Measurements from ENCODE around the gene HYLS1.

GRCh38 chr11:125903711-125904659, 16.5 kb downstream of the HYLS1 start, which contains the start of gene DDX25:
- TF ChIP-seq CTCF (conservative IDR thresholded peaks at IDR 0.05) (no peak), EZH2 (IDR thresholded peaks at IDR 0.05; ENCODE audit: low read depth) (no peak)
